H9 (cell line): Measurements from ENCODE around the gene VPS13C. TPM values are rescaled to one million over a fixed set of nuclear protein-coding genes. Genes with fewer than 3 reads are reported as not detected.

Source experiments
- DNase-seq: peaks from one replicate; pipeline ENCODE4 v3.0.0-alpha.2; 2017
- H2AFZ ChIP-seq: one replicate; pipeline ENCODE4 v1.6.1; 2013; ENCODE audit warnings: mild to moderate bottlenecking, low read length, control low read depth, moderate library complexity
- H2AK5ac ChIP-seq: 2 replicates; pipeline ENCODE4 v1.6.1; 2013; ENCODE audit warnings: low read length, control low read depth, mixed read lengths; ENCODE audit not compliant: insufficient read length
- H2BK120ac ChIP-seq: one replicate; pipeline ENCODE4 v1.6.1; 2013; ENCODE audit warnings: low read depth, mild to moderate bottlenecking, low read length, control low read depth, inconsistent platforms; ENCODE audit not compliant: poor library complexity, severe bottlenecking
- H2BK12ac ChIP-seq: 2 replicates; pipeline ENCODE4 v1.6.1; 2013; ENCODE audit warnings: low read length, control low read depth, mixed read lengths, low read depth; ENCODE audit not compliant: insufficient read length
- H2BK15ac ChIP-seq: 2 replicates; pipeline ENCODE4 v1.6.1; 2013; ENCODE audit warnings: low read depth, low read length, control low read depth
- H2BK20ac ChIP-seq: one replicate; pipeline ENCODE4 v1.6.1; 2013; ENCODE audit warnings: low read depth, mild to moderate bottlenecking, low read length, control low read depth, inconsistent platforms; ENCODE audit not compliant: poor library complexity, severe bottlenecking
- H2BK5ac ChIP-seq: 2 replicates; pipeline ENCODE4 v1.6.1; 2013; ENCODE audit warnings: low read length, control low read depth, mixed read lengths; ENCODE audit not compliant: insufficient read length
- H3K14ac ChIP-seq: 2 replicates; pipeline ENCODE4 v1.6.1; 2013; ENCODE audit warnings: low read length, control low read depth; ENCODE audit not compliant: insufficient read depth
- H3K18ac ChIP-seq: 2 replicates; pipeline ENCODE4 v1.6.1; 2013; ENCODE audit warnings: low read depth, mild to moderate bottlenecking, mixed read lengths, low read length, control low read depth; ENCODE audit not compliant: insufficient read length
- H3K23ac ChIP-seq: 2 replicates; pipeline ENCODE4 v1.6.1; 2013; ENCODE audit warnings: low read length, control low read depth, mixed read lengths, low read depth; ENCODE audit not compliant: insufficient read length
- H3K23me2 ChIP-seq: 2 replicates; pipeline ENCODE4 v1.6.1; 2013; ENCODE audit warnings: low read depth, mild to moderate bottlenecking, mixed read lengths, low read length, control low read depth; ENCODE audit not compliant: insufficient read length, poor library complexity, severe bottlenecking
- H3K27ac ChIP-seq: 2 replicates; pipeline ENCODE4 v1.5.1; 2013; ENCODE audit warnings: low read length, control low read depth, mixed read lengths, low read depth; ENCODE audit not compliant: insufficient read length
- H3K27me3 ChIP-seq: 2 replicates; pipeline ENCODE4 v1.6.1; 2013; ENCODE audit warnings: low read length, control low read depth, inconsistent platforms; ENCODE audit not compliant: insufficient read depth
- H3K4ac ChIP-seq: 2 replicates; pipeline ENCODE4 v1.6.1; 2013; ENCODE audit warnings: low read depth, mild to moderate bottlenecking, control low read depth, inconsistent platforms, low read length, moderate library complexity
- H3K4me1 ChIP-seq: 2 replicates; pipeline ENCODE4 v1.6.1; 2013; ENCODE audit warnings: low read length, control low read depth, inconsistent platforms; ENCODE audit not compliant: insufficient read depth
- H3K4me2 ChIP-seq: 2 replicates; pipeline ENCODE4 v1.6.1; 2013; ENCODE audit warnings: low read length, control low read depth, mixed read lengths; ENCODE audit not compliant: insufficient read length, insufficient read depth
- H3K56ac ChIP-seq: 2 replicates; pipeline ENCODE4 v1.6.1; 2013; ENCODE audit warnings: low read depth, mild to moderate bottlenecking, mixed read lengths, low read length, control low read depth; ENCODE audit not compliant: insufficient read length
- H3K79me1 ChIP-seq: 2 replicates; pipeline ENCODE4 v1.6.1; 2013; ENCODE audit warnings: low read depth, mild to moderate bottlenecking, moderate library complexity, low read length, control low read depth, inconsistent platforms; ENCODE audit not compliant: insufficient read depth, poor library complexity, severe bottlenecking
- H3K79me2 ChIP-seq: 2 replicates; pipeline ENCODE4 v1.6.1; 2013; ENCODE audit warnings: low read length, control low read depth, inconsistent platforms; ENCODE audit not compliant: insufficient read depth
- H3K9ac ChIP-seq: 2 replicates; pipeline ENCODE4 v1.6.1; 2013; ENCODE audit warnings: low read length, control low read depth, mixed read lengths; ENCODE audit not compliant: insufficient read length; ENCODE audit errors: extremely low read depth
- H3K9me3 ChIP-seq: one replicate; pipeline ENCODE4 v1.6.1; 2013; ENCODE audit warnings: low read depth, low read length, inconsistent platforms; ENCODE audit not compliant: control insufficient read depth
- H3T11ph ChIP-seq: one replicate; pipeline ENCODE4 v1.6.1; 2013; ENCODE audit warnings: mild to moderate bottlenecking, low read length, control low read depth, inconsistent platforms
- H4K20me1 ChIP-seq: one replicate; pipeline ENCODE4 v1.6.1; 2013; ENCODE audit not compliant: control insufficient read depth, insufficient read length, insufficient read depth
- H4K5ac ChIP-seq: 2 replicates; pipeline ENCODE4 v1.6.1; 2013; ENCODE audit warnings: low read depth, mild to moderate bottlenecking, mixed read lengths, low read length, control low read depth; ENCODE audit not compliant: insufficient read length
- H4K8ac ChIP-seq: replicated peaks from 2 replicates; pipeline ENCODE4 v1.6.1; 2013; ENCODE audit warnings: low read length, control low read depth, mixed read lengths, low read depth; ENCODE audit not compliant: insufficient read length
- H4K91ac ChIP-seq: 2 replicates; pipeline ENCODE4 v1.6.1; 2013; ENCODE audit warnings: low read depth, mild to moderate bottlenecking, moderate library complexity, mixed read lengths, low read length, control low read depth; ENCODE audit not compliant: insufficient read length
- H3K27ac Mint-ChIP-seq, 3 experiments: 2 replicates in 2 of 3; 3 replicates in 1 of 3; pipeline ENCODE4 v1.8.0; 2020 to 2021; ENCODE audit warnings: mixed read lengths in 3 of 3, mild to moderate bottlenecking in 1 of 3, moderate library complexity in 1 of 3
- H3K27me3 Mint-ChIP-seq: 2 replicates; pipeline ENCODE4 v1.8.0; 2021; ENCODE audit warnings: low read depth, mild to moderate bottlenecking, moderate library complexity, mixed read lengths
- H3K36me3 Mint-ChIP-seq, 3 experiments: 2 replicates in 2 of 3; 3 replicates in 1 of 3; pipeline ENCODE4 v1.8.0; 2020 to 2021; ENCODE audit warnings: low read depth in 3 of 3, mixed read lengths in 3 of 3; ENCODE audit not compliant: insufficient read depth in 1 of 3
- H3K4me1 Mint-ChIP-seq, 2 experiments: 2 replicates each; pipeline ENCODE4 v1.8.0; 2020; ENCODE audit warnings: mixed read lengths in 2 of 2
- H3K4me3 Mint-ChIP-seq, 2 experiments: 2 replicates in 1 of 2; 3 replicates in 1 of 2; pipeline ENCODE4 v1.8.0; 2020 to 2021; ENCODE audit warnings: mild to moderate bottlenecking in 2 of 2, mixed read lengths in 2 of 2, moderate library complexity in 1 of 2
- H3K9me3 Mint-ChIP-seq, 2 experiments: 2 replicates in 1 of 2; 3 replicates in 1 of 2; pipeline ENCODE4 v1.8.0; 2020; ENCODE audit warnings: mild to moderate bottlenecking in 2 of 2, mixed read lengths in 2 of 2, moderate library complexity in 1 of 2
- CTCF ChIP-seq: fragments of 200-600 bp; sonication (generic); conservative IDR thresholded peaks from 3 replicates; pipeline ENCODE4 v1.8.0; 2021; ENCODE audit warnings: antibody characterized with exemption, mild to moderate bottlenecking
- WGBS: extraction: QIAGEN DNeasy Blood & Tissue Kit; methylation state at CpG from one replicate; pipeline ENCODE4 v1.1.7; 2013; ENCODE audit warnings: missing lambda C conversion rate, low lambda C conversion rate, mixed read lengths; ENCODE audit not compliant: insufficient read length; ENCODE audit errors: extremely low coverage; 5-methylcytosine and 5-hydroxymethylcytosine counted together
- total RNA-seq: library from RNA; stranded (reverse); gene quantifications from 2 replicates; pipeline ENCODE4 v1.2.1, GENCODE V29; 2021

VPS13C gene
- total RNA-seq, 1 experiment from 2014 or later: 14.2 TPM

DNA sequence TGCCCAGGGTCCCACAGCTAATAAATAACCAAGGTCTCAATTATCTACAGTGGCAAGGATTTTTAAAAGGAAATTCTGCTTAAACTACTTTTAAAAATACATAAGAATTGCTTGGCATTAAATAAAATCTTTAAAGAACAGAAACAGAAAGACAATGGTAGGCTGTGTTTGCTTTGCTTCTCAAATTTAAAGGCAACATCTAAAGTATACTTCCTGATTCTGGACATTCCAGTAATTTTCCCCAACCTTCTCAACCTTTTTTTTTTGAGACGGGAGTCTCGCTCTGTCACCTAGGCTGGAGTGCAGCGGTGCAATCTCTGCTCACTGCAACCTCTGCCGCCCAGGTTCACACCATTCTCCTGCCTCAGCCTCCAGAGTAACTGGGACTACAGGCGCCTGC is 5.3 kb downstream of the VPS13C start:
- Histone ChIP-seq H2AK5ac (no peak overlapping the region), H3K14ac (no peak overlapping the region), H4K8ac (no peak overlapping the region), H3T11ph (no peak overlapping the region), H2BK120ac (no peak overlapping the region), H2BK15ac (no peak overlapping the region), H4K20me1 (no peaks in the 10 kb centered on the region), H3K9me3 (no peaks in the 10 kb centered on the region), H2BK20ac (no peak overlapping the region), H4K91ac (no peak overlapping the region), H3K23me2 (no peaks in the 10 kb centered on the region), H3K18ac (no peak overlapping the region), H4K5ac (no peak overlapping the region), H3K9ac (no peak overlapping the region), H2AFZ (no peak overlapping the region), H3K4me1 (no peaks in the 10 kb centered on the region), H3K27ac (no peak overlapping the region), H3K27me3 (no peaks in the 10 kb centered on the region; the same call in 1 of the 2 replicates), H3K56ac (no peak overlapping the region), H3K79me2 (0 out of 2 replicates have a peak, but pooled peaks cover 2% of the 10 kb centered on the region), H3K79me1 (peaks cover 2% of the 10 kb centered on the region), H2BK5ac (no peak overlapping the region), H3K4ac (no peak overlapping the region), H3K4me2 (no peak overlapping the region), H2BK12ac (no peak overlapping the region), H3K23ac (no peak overlapping the region)
- DNase-seq: no peak
- Mint-ChIP-seq H3K9me3 (no peaks in the 10 kb centered on the region), H3K4me3 (no peak overlapping the region), H3K27ac (no peak overlapping the region), H3K36me3 (peaks cover 0 to under 1% (median 0%) of the 10 kb centered on the region in 3 experiments; a peak in 1 of 7 replicates), H3K27me3 (peaks cover 6% of the 10 kb centered on the region), H3K4me1 (peaks cover 0 to 6% of the 10 kb centered on the region in 2 experiments; a peak in 2 of 4 replicates)
- TF ChIP-seq CTCF: no peak
- no CpG with 5 or more reads among the region's 5 CpGs for WGBS
